HCT116 (cell line): ENCODE results near the gene ADI1. TPM values are rescaled to one million over a fixed set of nuclear protein-coding genes. Genes with fewer than 3 reads are reported as not detected.

Experiments
- ATAC-seq: fragments of 200-7000 bp; cut with Tn5 transposase; 2 replicates; pipeline ENCODE4 v1.9.1; 2020; ENCODE audit warnings: mild to moderate bottlenecking, moderate library complexity
- BruUV-seq: library from RNA; stranded (reverse); fragments of 400-500 nt; replicated peaks from 2 replicates; lab custom pipeline; 2021; lab: Mats Ljungman, UMichigan
- CTCF ChIA-PET: fragments of 300-600 bp; sonication (Branson Sonifier 250); formaldehyde crosslinking; loops from one replicate; lab custom pipeline; 2021; ENCODE audit warnings: antibody characterized with exemption; lab: Charles Lee
- POLR2A ChIA-PET: fragments of 300-600, 350-600 bp; sonication (Branson Sonifier 250); formaldehyde crosslinking; loops from one replicate; lab custom pipeline; 2021; ENCODE audit warnings: antibody characterized with exemption; lab: Charles Lee
- RAD21 ChIA-PET, 2 experiments: fragments of 300-600 bp; sonication (Branson Sonifier 250); formaldehyde crosslinking; loops; one replicate each; lab custom pipeline; 2023; ENCODE audit warnings: low total read pairs in 2 of 2; ENCODE audit not compliant: uncharacterized antibody in 2 of 2, unreplicated experiment in 2 of 2, low non-redundant PET in 1 of 2; lab: Charles Lee
- DNase-seq: peaks from one replicate; pipeline ENCODE4 v3.0.0-alpha.2; 2010; ENCODE audit warnings: low read depth, low spot score
- H2AFZ ChIP-seq: fragments of 200-600 bp; shearing (Covaris generic), sonication (generic); 2 replicates; pipeline ENCODE4 v1.6.1; 2017; ENCODE audit warnings: low read depth, mixed run types, mixed read lengths, antibody characterized with exemption, low read length; ENCODE audit not compliant: poor library complexity, severe bottlenecking
- H3K27ac ChIP-seq: 2 replicates; pipeline ENCODE4 v1.5.1; 2012; ENCODE audit warnings: low read depth, low read length
- H3K27me3 ChIP-seq: fragments of 200-600 bp; sonication (generic); 2 replicates; pipeline ENCODE4 v1.6.1; 2016; ENCODE audit warnings: mixed run types, low read length, mixed read lengths; ENCODE audit not compliant: insufficient read depth
- H3K36me3 ChIP-seq, 2 experiments: fragments of 200-500 bp in 1 of 2; fragments of 200-600 bp in 1 of 2; sonication (Bioruptor generic) in 1 of 2; sonication (generic) in 1 of 2; 2 replicates each; pipeline versions ENCODE4 v1.5.1 to v1.6.1; 2014 to 2016; ENCODE audit warnings: low read length in 2 of 2, inconsistent platforms in 1 of 2, mixed read lengths in 1 of 2, mixed run types in 1 of 2; ENCODE audit not compliant: insufficient read depth in 2 of 2, control insufficient read depth in 1 of 2
- H3K4me1 ChIP-seq, 2 experiments: fragments of 200-600 bp in 1 of 2; sonication (generic) in 1 of 2; 2 replicates each; pipeline versions ENCODE4 v1.5.1 to v1.6.1; 2012 to 2017; ENCODE audit warnings: low read length in 2 of 2, inconsistent platforms in 1 of 2, mild to moderate bottlenecking in 1 of 2, mixed read lengths in 1 of 2, mixed run types in 1 of 2, moderate library complexity in 1 of 2; ENCODE audit not compliant: insufficient read depth in 2 of 2, control insufficient read depth in 1 of 2
- H3K4me2 ChIP-seq: fragments of 200-600 bp; sonication (generic); 2 replicates; pipeline ENCODE4 v1.6.1; 2017; ENCODE audit warnings: mixed run types, low read length, mixed read lengths
- H3K4me3 ChIP-seq, 2 experiments: fragments of 200-600 bp in 1 of 2; sonication (generic) in 1 of 2; replicated peaks in 1 of 2; 2 replicates each; pipeline ENCODE4 v1.5.1; 2011 to 2016; ENCODE audit warnings: low read length in 2 of 2, control low read depth in 1 of 2, low read depth in 1 of 2, mild to moderate bottlenecking in 1 of 2, mixed read lengths in 1 of 2, mixed run types in 1 of 2
- H3K79me2 ChIP-seq: fragments of 200-600 bp; sonication (generic); 2 replicates; pipeline ENCODE4 v1.6.1; 2017; ENCODE audit warnings: mild to moderate bottlenecking, mixed run types, low read length, moderate library complexity, mixed read lengths; ENCODE audit not compliant: insufficient read depth
- H3K9ac ChIP-seq: fragments of 200-600 bp; sonication (generic); 2 replicates; pipeline ENCODE4 v1.6.1; 2016; ENCODE audit warnings: low read length, mixed read lengths
- H3K9me2 ChIP-seq: fragments of 200-600 bp; sonication (generic), shearing (Covaris generic); 2 replicates; pipeline ENCODE4 v1.6.1; 2017; ENCODE audit warnings: mixed run types, mild to moderate bottlenecking, moderate library complexity; ENCODE audit not compliant: insufficient read depth
- H3K9me3 ChIP-seq, 2 experiments: fragments of 200-500 bp in 1 of 2; fragments of 200-600 bp in 1 of 2; sonication (Bioruptor generic) in 1 of 2; sonication (generic) in 1 of 2; 2 replicates each; pipeline ENCODE4 v1.6.1; 2014 to 2017; ENCODE audit warnings: low read length in 2 of 2, mixed read lengths in 2 of 2, inconsistent platforms in 1 of 2, low read depth in 1 of 2, mild to moderate bottlenecking in 1 of 2, mixed run types in 1 of 2, moderate library complexity in 1 of 2; ENCODE audit not compliant: control insufficient read depth in 1 of 2, insufficient read depth in 1 of 2
- H4K20me1 ChIP-seq: fragments of 200-600 bp; sonication (generic), shearing (Covaris generic); 2 replicates; pipeline ENCODE4 v1.6.1; 2017; ENCODE audit warnings: mixed run types, mild to moderate bottlenecking, moderate library complexity; ENCODE audit not compliant: insufficient read depth
- CBX3 ChIP-seq: IDR thresholded peaks from 2 replicates; pipeline ENCODE4 v1.6.1; 2012; ENCODE audit warnings: low read depth
- EGR1 ChIP-seq: IDR thresholded peaks from 2 replicates; pipeline ENCODE4 v1.6.1; 2012; ENCODE audit warnings: low read depth
- ELF1 ChIP-seq: IDR thresholded peaks from 2 replicates; pipeline ENCODE4 v1.6.1; 2012; ENCODE audit warnings: low read depth, borderline replicate concordance
- EZH2phosphoT487 ChIP-seq: fragments of 200-600 bp; IDR thresholded peaks from 2 replicates; pipeline ENCODE4 v1.6.1; 2018; ENCODE audit warnings: antibody characterized with exemption, borderline replicate concordance
- FOSL1 ChIP-seq: IDR thresholded peaks from 2 replicates; pipeline ENCODE4 v1.6.1; 2012; ENCODE audit warnings: low read depth
- JUND ChIP-seq: IDR thresholded peaks from 2 replicates; pipeline ENCODE4 v1.6.1; 2012
- MAX ChIP-seq: IDR thresholded peaks from 2 replicates; pipeline ENCODE4 v1.6.1; 2012
- POLR2A ChIP-seq: IDR thresholded peaks from 2 replicates; pipeline ENCODE4 v1.7.0; 2011; ENCODE audit warnings: borderline replicate concordance; ENCODE audit not compliant: insufficient read depth, insufficient read length; ENCODE audit errors: extremely low read depth
- POLR2AphosphoS5 ChIP-seq: IDR thresholded peaks from 2 replicates; pipeline ENCODE4 v1.6.1; 2011; ENCODE audit warnings: mild to moderate bottlenecking, low read depth, low read length, moderate library complexity
- RAD21 ChIP-seq: IDR thresholded peaks from 2 replicates; pipeline ENCODE4 v1.6.1; 2012; ENCODE audit warnings: low read depth, mild to moderate bottlenecking
- SP1 ChIP-seq: IDR thresholded peaks from 2 replicates; pipeline ENCODE4 v1.6.1; 2012; ENCODE audit warnings: low read depth
- SRF ChIP-seq: IDR thresholded peaks from 2 replicates; pipeline ENCODE4 v1.6.1; 2012; ENCODE audit warnings: low read depth
- TCF7L2 ChIP-seq: IDR thresholded peaks from 2 replicates; pipeline ENCODE4 v1.7.0; 2011; ENCODE audit warnings: borderline replicate concordance, inconsistent platforms; ENCODE audit not compliant: insufficient read depth, insufficient read length; ENCODE audit errors: extremely low read depth
- YY1 ChIP-seq: IDR thresholded peaks from 2 replicates; pipeline ENCODE4 v1.6.1; 2011; ENCODE audit warnings: low read length, low read depth, moderate library complexity, mild to moderate bottlenecking; ENCODE audit not compliant: insufficient replicate concordance; ENCODE audit errors: extremely low read depth
- ZFX ChIP-seq: fragments of 450-650 bp; IDR thresholded peaks from 2 replicates; pipeline ENCODE4 v1.6.1; 2017
- intact Hi-C: fragments of 100-400 bp; cut with micrococcal nuclease; formaldehyde crosslinking; loops from 2 replicates; pipeline ENCODE4 v1.10.0; 2022
- total RNA-seq: library from RNA; stranded (reverse); gene quantifications from one replicate; pipeline ENCODE4 v1.2.1, GENCODE V29; 2021; ENCODE audit not compliant: unreplicated experiment
- TF ChIP-seq, protein P1 (sequence below): IDR thresholded peaks from 2 replicates; pipeline ENCODE4 v1.6.1; 2012; ENCODE audit warnings: low read depth
- TF ChIP-seq, protein P2 (sequence below): IDR thresholded peaks from 2 replicates; pipeline ENCODE4 v1.6.1; 2012
- TF ChIP-seq, protein P3 (sequence below): IDR thresholded peaks from 2 replicates; pipeline ENCODE4 v1.6.1; 2011; ENCODE audit warnings: mild to moderate bottlenecking, low read length, moderate library complexity; ENCODE audit not compliant: insufficient replicate concordance; ENCODE audit errors: extremely low read depth

Gene ADI1
- total RNA-seq, 1 experiment from 2014 or later, result 27.0 TPM

DNA sequence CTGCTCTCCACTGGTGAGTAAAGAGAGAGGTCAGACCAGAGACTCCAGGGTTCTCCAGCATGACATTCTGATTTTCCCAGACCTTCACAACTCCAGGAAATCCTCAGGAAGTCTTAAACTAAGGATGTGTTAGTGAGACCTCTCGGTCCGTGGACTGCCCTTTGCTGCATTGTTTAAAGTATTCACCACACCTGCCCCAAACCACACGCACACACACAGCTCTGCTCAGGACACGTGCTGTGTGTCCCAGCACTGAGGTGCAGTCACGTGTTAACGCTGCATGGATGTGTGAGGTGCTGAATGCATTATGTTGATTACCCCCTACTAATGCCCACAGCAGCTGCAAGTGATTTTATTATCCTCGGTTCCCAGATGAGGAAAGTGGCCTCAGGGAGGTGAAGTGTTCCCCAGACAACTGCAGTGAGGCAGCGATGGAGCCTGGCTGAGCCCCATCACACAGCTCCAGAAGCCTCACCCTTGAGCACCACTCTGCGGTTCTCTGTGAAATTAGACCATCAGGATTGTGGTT lies 71.5 kb downstream of the ADI1 start:
- POLR2A ChIA-PET, result no interaction called here
- H3K27ac ChIP-seq, result no peak overlapping the region
- no peaks in the 10 kb centered on the region for H3K79me2 ChIP-seq
- H3K4me3 ChIP-seq, result no peak overlapping the region
- RAD21 ChIA-PET, result no interaction called here
- TF ChIP-seq MAX (no peak), ZFX (no peak), ELF1 (no peak), EGR1 (no peak), POLR2AphosphoS5 (no peak), RAD21 (no peak), TCF7L2 (no peak), JUND (no peak), YY1 (no peak), SP1 (no peak), POLR2A (no peak), FOSL1 (no peak), EZH2phosphoT487 (no peak), SRF (no peak), CBX3 (no peak)
- TF ChIP-seq, protein P1, sequence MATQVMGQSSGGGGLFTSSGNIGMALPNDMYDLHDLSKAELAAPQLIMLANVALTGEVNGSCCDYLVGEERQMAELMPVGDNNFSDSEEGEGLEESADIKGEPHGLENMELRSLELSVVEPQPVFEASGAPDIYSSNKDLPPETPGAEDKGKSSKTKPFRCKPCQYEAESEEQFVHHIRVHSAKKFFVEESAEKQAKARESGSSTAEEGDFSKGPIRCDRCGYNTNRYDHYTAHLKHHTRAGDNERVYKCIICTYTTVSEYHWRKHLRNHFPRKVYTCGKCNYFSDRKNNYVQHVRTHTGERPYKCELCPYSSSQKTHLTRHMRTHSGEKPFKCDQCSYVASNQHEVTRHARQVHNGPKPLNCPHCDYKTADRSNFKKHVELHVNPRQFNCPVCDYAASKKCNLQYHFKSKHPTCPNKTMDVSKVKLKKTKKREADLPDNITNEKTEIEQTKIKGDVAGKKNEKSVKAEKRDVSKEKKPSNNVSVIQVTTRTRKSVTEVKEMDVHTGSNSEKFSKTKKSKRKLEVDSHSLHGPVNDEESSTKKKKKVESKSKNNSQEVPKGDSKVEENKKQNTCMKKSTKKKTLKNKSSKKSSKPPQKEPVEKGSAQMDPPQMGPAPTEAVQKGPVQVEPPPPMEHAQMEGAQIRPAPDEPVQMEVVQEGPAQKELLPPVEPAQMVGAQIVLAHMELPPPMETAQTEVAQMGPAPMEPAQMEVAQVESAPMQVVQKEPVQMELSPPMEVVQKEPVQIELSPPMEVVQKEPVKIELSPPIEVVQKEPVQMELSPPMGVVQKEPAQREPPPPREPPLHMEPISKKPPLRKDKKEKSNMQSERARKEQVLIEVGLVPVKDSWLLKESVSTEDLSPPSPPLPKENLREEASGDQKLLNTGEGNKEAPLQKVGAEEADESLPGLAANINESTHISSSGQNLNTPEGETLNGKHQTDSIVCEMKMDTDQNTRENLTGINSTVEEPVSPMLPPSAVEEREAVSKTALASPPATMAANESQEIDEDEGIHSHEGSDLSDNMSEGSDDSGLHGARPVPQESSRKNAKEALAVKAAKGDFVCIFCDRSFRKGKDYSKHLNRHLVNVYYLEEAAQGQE, result no peak
- TF ChIP-seq, protein P2, sequence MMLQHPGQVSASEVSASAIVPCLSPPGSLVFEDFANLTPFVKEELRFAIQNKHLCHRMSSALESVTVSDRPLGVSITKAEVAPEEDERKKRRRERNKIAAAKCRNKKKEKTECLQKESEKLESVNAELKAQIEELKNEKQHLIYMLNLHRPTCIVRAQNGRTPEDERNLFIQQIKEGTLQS, result no peak
- TF ChIP-seq, protein P3, sequence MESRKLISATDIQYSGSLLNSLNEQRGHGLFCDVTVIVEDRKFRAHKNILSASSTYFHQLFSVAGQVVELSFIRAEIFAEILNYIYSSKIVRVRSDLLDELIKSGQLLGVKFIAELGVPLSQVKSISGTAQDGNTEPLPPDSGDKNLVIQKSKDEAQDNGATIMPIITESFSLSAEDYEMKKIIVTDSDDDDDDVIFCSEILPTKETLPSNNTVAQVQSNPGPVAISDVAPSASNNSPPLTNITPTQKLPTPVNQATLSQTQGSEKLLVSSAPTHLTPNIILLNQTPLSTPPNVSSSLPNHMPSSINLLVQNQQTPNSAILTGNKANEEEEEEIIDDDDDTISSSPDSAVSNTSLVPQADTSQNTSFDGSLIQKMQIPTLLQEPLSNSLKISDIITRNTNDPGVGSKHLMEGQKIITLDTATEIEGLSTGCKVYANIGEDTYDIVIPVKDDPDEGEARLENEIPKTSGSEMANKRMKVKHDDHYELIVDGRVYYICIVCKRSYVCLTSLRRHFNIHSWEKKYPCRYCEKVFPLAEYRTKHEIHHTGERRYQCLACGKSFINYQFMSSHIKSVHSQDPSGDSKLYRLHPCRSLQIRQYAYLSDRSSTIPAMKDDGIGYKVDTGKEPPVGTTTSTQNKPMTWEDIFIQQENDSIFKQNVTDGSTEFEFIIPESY, result no peak
- H3K4me2 ChIP-seq, result no peak overlapping the region
- no peak for ATAC-seq
- no peaks in the 10 kb centered on the region for H4K20me1 ChIP-seq
- no peaks in the 10 kb centered on the region for H3K9me2 ChIP-seq
- no peak overlapping the region for H2AFZ ChIP-seq
- no TSS peak for BruUV-seq
- no peaks in the 10 kb centered on the region for H3K9me3 ChIP-seq
- no peak overlapping the region for H3K9ac ChIP-seq
- H3K4me1 ChIP-seq, result no peaks in the 10 kb centered on the region
- intact Hi-C loops, result no loop called here
- CTCF ChIA-PET, result no interaction called here
- H3K36me3 ChIP-seq, result peaks cover 0 to 8% of the 10 kb centered on the region in 2 experiments; a peak in 3 of 4 replicates
- no peak for DNase-seq
- no peaks in the 10 kb centered on the region for H3K27me3 ChIP-seq
